Renal pelvis (tissue), 4 donors: ENCODE measurements around the gene S100A16. TPM values are rescaled to one million over a fixed set of nuclear protein-coding genes. Genes with fewer than 3 reads are reported as not detected.
A peak's percentile ranks its signal among the peaks of the same experiment; 100 is the strongest.
"Not testable (repeated sequence)": the region's sequence is repeated elsewhere in the genome, so short reads cannot be mapped to it uniquely, and the experiment has no call there.

ENCODE experiments used
- DNase-seq: peaks from one replicate; pipeline ENCODE4 v3.0.0-alpha.2; 2013
- polyA plus RNA-seq, 3 donors: library from polyadenylated mRNA; unstranded; fragments of 120-200 nt; gene quantifications; one replicate each; pipeline ENCODE4 v1.2.1, GENCODE V29; 2013; ENCODE audit not compliant: insufficient read length in 3 of 3

S100A16 gene
- polyA plus RNA-seq, 3 donors, result 108 to 123 (median 116) TPM

DNA sequence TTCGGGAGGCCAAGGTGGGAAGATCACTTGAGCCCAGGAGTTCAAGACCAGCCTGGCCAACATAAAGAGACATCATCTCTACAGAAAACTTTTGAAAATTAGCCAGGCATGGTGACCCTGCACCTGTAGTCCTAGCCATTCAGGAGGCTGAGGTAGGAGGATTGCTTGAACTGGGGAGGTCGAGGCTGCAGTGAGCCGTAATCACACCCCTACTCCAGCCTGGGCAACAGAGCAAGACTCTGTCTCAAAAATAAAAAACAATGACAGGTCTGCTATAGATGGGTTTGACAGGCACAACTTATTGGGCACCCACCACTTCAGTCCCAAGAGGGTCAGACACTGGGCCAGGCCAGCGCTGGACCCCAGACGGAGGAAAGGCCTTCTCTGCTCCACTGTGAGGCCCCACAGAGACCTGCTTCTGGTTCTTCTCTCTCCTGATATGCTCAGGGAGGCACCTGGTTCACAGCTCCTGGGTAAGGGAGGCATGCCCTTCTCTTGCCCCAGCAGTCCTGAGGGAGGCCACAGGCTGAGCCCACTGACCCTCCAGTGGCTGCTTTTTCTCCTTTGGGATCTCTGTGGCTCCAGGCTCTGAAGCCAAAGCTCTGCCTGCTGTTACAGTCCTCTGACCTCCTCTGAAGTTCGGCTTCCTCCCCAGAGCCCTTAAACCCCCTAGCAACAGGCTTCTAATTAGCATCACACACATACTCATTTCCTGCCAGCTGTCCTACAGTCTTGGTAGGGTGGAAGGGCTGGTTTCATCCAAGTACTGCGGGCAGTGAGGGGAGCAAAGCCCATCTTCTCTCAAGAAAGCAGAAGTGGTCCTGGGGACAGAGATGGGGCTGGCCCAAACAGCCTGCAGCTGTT lies 14.4 kb downstream of the S100A16 start:
- peak; percentile 46 for DNase-seq

- no peak for DNase-seq
Observed at GRCh38 chr1:153597206-153597605, 15.7 kb downstream of the S100A16 start.

DNA sequence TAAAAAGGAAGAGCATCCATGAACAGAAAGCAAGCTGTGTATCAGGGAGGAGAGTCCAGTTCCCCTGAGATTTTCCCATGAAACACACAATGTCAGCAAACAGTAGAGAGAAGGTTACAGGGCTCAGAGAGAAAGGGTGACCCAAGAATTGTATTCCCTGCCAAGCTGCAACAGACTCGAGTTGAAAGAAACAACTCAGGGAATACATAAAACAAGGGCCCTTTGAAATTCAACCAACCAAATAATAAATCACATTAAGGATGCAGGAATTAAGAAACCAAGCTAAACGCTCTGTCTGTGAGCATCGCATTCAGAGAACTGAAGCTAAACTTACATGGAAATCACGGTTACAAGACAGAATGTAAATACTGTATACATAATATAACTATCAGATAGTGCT lies 20.2 kb downstream of the S100A16 start:
- DNase-seq, result no peak

DNA sequence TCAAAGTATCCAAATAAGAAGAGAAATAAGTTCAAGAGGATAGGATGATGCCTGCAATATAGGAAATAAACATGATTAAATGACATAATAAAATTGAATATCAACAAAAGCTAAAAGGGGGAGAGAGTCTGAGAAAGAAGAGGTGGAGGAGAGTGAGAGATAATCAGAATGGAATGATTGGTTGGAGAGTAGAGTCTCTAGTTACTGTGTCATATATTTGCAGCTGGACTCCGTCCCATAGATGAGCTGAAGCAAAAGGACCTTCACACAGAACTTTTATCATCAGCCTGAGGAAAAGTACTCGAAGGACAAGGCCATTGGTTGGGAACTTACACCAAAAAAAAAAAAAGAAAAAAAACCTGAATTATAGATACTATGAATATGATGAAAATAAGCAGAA lies 24.5 kb downstream of the S100A16 start:
- DNase-seq, result no peak

- DNase-seq, result not testable (repeated sequence)
Observed at GRCh38 chr1:153588033-153588432, 24.9 kb downstream of the S100A16 start.

DNA sequence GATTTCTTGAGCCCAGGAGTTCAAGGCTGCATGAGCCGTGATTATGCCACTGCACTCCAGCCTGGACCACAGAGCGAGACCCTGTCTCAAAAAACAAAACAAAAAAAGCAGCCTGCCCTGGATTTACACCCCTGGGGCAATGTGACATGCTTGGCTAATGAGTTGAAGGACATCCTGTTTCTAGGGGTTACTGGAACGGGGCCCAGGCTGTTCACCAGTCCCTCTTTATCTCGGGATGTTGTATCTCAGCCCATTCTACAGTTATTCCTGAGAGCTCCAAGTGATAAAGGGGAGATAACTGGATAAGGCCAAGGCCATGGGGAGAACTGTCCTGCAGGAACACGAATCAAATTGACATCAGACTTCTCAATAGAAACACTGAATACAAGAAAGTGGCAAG lies 25.6 kb downstream of the S100A16 start:
- no peak for DNase-seq

DNA sequence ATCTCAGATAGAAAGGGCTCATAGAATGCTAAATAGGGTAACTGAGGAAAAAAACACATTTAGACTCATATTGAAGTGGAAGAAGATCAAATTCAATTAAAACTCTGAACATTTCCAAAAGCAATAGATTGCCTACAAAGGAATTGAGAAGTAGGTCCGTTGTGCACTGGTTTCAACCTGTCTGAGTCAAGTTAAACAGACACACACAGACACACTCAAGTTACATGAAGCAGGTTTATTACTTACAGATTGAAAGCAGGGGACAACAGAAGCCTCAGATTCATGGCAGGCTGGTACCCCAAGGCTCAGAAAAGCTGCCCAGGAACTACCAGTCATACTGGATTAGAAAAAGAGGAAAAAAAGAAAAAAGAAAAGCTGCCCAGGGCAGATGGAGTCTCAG lies 26.6 kb downstream of the S100A16 start:
- DNase-seq, result no peak

DNA sequence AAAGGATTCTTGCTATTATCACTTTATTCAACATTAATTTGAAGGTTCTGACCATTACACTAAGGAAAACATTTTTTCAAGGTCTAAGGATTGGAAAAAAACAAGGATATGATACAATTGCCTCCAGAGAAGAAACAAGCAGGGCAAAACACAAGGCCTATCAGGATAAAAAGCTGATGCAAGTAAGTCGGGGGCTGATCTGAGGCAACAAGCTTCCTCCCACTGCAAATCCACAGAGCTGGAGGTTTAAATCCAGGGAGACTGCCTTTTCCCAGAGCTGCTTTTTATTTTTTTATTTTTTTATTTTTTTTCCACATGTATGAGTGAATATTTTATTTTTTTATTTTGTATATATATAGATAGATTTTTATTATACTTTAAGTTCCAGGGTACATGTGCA lies 27.9 kb downstream of the S100A16 start:
- DNase-seq, result no peak

DNA sequence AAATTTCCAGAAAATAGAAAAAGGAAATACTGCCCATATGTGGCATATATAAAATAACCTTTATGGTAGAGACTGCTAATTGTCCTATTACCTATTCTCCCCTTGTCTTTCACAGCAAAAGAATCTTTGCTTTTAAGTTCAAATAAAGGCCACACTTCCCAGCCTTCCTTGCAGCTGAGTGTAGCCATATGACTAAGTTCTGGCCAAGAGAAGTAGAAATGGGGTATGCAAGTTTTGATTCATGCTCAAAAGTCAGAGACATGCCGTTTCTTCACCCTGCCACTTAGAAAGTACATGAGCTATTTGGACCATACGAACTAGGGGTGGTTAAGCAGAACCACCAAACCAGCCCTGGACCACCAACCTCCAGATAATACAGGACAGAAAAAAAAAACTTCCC lies 29.0 kb downstream of the S100A16 start:
- no peak for DNase-seq

GRCh38 chr1:153583514-153583913 lies 29.4 kb downstream of the S100A16 start:
- not testable (repeated sequence) for DNase-seq

GRCh38 chr1:153582836-153583235 lies 30.1 kb downstream of the S100A16 start:
- not testable (repeated sequence) for DNase-seq

DNA sequence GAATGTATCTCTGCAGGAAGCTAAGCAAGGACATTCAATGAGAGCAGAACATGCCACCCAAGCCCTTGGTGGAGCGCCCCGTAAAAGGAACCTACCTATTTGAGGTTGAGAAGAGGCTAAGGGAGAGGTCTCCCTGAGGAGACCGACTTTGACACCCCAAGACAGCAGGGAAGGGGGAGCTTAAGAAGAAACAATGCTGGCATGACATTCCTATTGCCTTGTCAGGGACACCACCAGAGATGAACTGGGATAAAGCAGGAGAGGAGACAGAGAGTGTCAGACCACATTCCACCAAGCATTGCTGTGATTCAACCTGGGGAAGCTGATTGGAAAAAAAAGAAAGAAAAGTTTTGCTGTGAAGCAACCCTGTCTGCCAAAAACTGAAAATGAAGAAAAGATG lies 34.0 kb downstream of the S100A16 start:
- no peak for DNase-seq

DNA sequence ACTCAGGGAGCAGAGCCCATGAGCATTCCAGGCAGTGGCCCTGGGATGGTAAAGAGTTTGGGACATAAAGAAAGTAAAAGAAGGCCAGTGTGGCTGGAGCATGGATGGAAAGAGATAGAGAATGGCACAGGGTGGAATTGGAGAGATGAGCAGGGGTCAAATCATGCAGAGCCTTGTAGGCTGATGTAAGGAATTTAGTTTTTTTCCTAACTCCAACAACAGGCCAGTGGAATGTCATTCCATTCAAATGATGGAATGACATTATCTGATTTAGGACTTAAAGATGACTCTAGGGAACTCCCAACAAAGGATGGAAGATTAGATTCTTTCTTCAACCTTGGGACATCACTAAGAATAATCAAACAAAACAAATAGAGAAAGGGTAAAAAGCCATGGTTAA lies 34.4 kb downstream of the S100A16 start:
- no peak for DNase-seq

GRCh38 chr1:153577624-153578051 lies 35.3 kb downstream of the S100A16 start:
- DNase-seq, result no peak

GRCh38 chr1:153577138-153577537 lies 35.8 kb downstream of the S100A16 start:
- DNase-seq, result no peak

DNA sequence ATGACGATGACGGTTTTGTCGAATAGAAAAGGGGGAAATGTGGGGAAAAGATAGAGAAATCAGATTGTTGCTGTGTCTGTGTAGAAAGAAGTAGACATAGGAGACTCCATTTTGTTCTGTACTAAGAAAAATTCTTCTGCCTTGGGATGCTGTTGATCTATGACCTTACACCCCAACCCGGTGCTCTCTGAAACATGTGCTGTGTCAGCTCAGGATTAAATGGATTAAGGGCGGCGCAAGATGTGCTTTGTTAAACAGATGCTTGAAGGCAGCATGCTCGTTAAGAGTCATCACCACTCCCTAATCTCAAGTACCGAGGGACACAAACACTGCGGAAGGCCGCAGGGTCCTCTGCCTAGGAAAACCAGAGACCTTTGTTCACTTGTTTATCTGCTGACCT lies 37.4 kb downstream of the S100A16 start:
- DNase-seq, result not testable (repeated sequence)

DNA sequence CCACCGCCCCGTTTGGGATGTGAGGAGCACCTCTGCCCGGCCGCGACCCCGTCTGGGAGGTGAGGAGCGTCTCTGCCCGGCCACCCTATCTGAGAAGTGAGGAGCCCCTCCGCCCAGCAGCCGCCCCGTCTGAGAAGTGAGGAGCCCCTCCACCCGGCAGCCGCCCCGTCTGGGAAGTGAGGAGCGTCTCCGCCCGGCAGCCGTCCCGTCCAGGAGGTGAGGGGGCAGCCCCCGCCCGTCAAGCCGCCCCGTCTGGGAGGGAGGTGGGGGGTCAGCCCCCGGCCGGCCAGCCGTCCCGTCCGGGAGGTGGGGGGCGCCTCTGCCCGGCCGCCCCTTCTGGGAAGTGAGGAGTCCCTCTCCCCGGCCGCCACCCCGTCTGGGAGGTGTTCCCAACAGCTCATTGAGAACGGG lies 37.9 kb downstream of the S100A16 start:
- not testable (repeated sequence) for DNase-seq

GRCh38 chr1:153573351-153573750 lies 39.6 kb downstream of the S100A16 start:
- no peak for DNase-seq

- peak; percentile 63 for DNase-seq
Observed at GRCh38 chr1:153572569-153573015, 40.3 kb downstream of the S100A16 start.

DNA sequence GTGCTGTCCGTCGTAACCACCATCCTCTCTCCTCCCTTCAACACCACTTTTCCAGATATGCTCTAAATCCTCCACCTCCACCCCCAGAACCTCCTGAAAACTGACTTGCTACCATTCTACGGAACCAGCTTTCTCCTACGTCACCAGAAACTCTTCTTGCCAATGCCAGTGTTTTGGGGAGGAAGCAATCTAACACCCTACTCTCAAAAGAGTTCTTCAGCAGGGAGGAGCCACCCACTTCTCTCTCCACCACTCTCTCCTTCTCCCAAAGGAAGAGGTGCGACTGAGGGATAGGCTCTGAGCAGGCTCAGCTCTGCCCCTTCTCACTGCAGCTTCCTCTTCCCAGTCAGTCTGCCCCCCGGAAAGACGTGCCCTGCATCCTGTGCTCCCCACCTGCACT lies 41.2 kb downstream of the S100A16 start:
- no peak for DNase-seq

DNA sequence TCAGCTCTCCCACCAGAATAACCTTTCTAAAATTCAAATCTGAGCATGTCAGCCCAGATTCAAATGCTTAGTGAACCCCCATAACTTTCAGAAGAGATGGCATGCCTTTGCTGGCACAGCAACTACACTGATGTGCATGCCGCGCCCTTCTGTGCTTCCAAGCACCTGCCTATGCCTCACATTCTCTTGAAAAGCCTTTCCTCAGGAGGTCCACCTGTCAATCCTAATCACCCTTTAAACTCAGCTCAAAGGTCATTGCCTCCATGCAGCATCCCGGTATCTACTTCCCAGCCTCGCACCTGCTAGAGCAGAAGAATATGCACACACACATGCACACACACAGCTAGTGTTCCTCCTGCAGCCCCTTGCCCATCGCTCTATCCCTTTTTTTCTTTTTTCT lies 42.1 kb downstream of the S100A16 start:
- no peak for DNase-seq

DNA sequence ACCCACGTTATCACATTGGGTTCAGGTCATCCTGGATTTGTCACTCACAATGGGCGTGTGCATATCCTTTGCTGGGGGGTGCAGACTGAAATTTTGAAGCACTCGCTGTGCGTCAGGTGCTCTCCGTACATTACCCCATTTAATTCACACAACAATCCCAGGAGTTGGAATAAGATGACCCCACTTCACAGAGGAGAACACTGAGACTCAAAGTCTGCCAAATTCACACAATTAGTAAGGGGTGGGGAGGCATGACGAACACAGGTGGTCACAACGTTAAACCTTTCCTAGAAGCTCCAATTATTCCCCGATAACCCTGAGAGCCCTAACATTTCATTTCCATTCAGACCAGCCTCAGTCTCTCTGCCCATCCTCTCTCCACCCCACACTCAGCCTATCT lies 43.5 kb downstream of the S100A16 start:
- no peak for DNase-seq

DNA sequence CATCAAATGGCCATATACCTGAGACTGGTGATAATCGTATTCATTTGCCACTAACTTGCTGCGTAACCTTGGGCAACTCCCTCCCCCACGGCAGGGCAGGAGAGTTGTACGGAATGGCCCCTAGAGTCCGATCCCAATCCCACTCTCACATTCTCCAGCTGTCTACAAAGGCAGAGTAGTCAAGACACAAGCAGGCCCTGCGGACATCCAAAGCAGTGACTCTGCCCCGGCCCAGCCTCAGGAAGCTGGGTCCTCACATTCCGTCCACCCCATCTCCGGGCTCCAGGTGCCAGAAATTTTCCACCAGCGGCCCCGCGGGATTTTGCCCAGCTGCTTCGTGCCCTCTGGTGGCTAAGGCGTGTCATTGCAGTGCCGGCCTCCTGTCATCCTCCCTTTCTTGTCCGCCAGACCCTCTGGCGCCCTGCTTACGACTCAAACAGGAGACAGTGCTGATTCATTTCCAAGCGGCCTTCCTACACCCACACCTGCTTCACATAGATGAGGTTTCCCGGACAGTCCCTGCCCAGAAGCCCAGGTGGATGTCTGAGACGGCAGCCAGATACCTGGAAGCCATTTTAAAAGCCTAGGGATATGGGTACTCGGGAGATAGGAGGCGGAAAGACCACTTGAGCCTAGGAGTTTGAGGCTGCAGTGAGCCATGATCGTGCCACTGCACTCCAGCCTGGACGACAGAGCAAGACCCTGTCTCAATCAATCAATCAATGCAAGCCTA lies 44.4 kb downstream of the S100A16 start:
- peak; percentile 88 for DNase-seq
